RWPE2 (cell line): ENCODE data around the gene KHDC1L.

Experiments used
- ATAC-seq: fragments of 200-7000 bp; cut with Tn5 transposase; 3 replicates; pipeline ENCODE4 v1.9.1; 2021; ENCODE audit warnings: low read depth
- DNase-seq: peaks from one replicate; pipeline ENCODE4 v3.0.0-alpha.2; 2020; ENCODE audit warnings: low spot score
- H3K27ac ChIP-seq: fragments of 450-650 bp; 2 replicates; pipeline ENCODE4 v1.5.1; 2017; ENCODE audit warnings: mild to moderate bottlenecking; ENCODE audit not compliant: poor library complexity, severe bottlenecking
- H3K27me3 ChIP-seq: fragments of 250-450 bp; sonication (Bioruptor Pico); 2 replicates; pipeline ENCODE4 v1.5.1; 2021; ENCODE audit warnings: mild to moderate bottlenecking, moderate library complexity; ENCODE audit not compliant: insufficient read depth, poor library complexity, severe bottlenecking
- H3K36me3 ChIP-seq: fragments of 250-450 bp; sonication (Bioruptor Pico); 2 replicates; pipeline ENCODE4 v1.5.1; 2020; ENCODE audit warnings: low read depth, mild to moderate bottlenecking, moderate library complexity
- H3K4me1 ChIP-seq: fragments of 250-450 bp; sonication (Bioruptor Pico); 2 replicates; pipeline ENCODE4 v1.5.1; 2021; ENCODE audit warnings: mild to moderate bottlenecking, moderate library complexity; ENCODE audit not compliant: insufficient read depth, poor library complexity, severe bottlenecking
- H3K4me3 ChIP-seq: fragments of 250-450 bp; sonication (Bioruptor Pico); 2 replicates; pipeline ENCODE4 v1.5.1; 2021; ENCODE audit warnings: mild to moderate bottlenecking, moderate library complexity; ENCODE audit not compliant: severe bottlenecking
- H3K9me3 ChIP-seq: fragments of 250-450 bp; sonication (Bioruptor Pico); 2 replicates; pipeline ENCODE4 v1.5.1; 2021; ENCODE audit warnings: mild to moderate bottlenecking, moderate library complexity; ENCODE audit not compliant: severe bottlenecking
- TF ChIP-seq, protein P1 (sequence below): fragments of 450-650 bp; IDR thresholded peaks from one replicate; pipeline ENCODE4 v1.5.1; 2017; ENCODE audit warnings: mild to moderate bottlenecking, moderate library complexity; ENCODE audit not compliant: poor library complexity, severe bottlenecking

Gene KHDC1L

DNA sequence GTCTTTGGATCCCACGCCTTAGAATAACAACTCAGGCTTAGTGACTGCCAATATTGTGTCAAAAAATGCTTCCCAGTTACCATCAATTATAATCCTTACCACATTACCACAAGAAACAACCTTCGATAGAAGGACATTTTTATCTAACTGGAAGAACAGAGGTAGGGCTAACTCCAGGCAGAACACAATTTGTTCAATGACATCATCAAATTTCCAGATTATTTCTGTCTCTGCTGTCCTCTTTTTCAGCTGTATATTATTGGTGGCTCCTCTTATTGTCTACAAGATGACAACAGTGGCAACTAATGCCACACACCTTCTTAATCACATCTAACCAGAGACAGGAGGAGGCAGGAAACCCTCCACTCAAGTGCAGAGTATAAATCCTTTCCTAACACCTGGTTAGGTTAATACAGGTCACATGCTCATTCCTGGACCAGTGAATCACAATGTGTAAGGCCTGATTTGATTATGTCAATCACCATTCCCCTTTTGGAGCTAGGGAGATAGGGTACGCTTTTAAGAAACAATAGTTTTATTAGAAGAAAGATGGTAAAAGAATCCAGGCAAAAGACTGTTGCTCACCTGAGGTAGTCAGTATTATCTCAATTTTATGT, 18.0 kb downstream of the KHDC1L start:
- H3K4me3 ChIP-seq: no peak overlapping the region
- TF ChIP-seq, protein P1, sequence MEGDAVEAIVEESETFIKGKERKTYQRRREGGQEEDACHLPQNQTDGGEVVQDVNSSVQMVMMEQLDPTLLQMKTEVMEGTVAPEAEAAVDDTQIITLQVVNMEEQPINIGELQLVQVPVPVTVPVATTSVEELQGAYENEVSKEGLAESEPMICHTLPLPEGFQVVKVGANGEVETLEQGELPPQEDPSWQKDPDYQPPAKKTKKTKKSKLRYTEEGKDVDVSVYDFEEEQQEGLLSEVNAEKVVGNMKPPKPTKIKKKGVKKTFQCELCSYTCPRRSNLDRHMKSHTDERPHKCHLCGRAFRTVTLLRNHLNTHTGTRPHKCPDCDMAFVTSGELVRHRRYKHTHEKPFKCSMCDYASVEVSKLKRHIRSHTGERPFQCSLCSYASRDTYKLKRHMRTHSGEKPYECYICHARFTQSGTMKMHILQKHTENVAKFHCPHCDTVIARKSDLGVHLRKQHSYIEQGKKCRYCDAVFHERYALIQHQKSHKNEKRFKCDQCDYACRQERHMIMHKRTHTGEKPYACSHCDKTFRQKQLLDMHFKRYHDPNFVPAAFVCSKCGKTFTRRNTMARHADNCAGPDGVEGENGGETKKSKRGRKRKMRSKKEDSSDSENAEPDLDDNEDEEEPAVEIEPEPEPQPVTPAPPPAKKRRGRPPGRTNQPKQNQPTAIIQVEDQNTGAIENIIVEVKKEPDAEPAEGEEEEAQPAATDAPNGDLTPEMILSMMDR: no peak
- no peaks in the 10 kb centered on the region for H3K4me1 ChIP-seq
- H3K9me3 ChIP-seq: no peaks in the 10 kb centered on the region
- no peaks in the 10 kb centered on the region for H3K27me3 ChIP-seq
- no peak for DNase-seq
- ATAC-seq: 0 out of 3 replicates have a peak, but pooled peaks have one; percentile 27
- no peak overlapping the region for H3K27ac ChIP-seq
- H3K36me3 ChIP-seq: no peaks in the 10 kb centered on the region

DNA sequence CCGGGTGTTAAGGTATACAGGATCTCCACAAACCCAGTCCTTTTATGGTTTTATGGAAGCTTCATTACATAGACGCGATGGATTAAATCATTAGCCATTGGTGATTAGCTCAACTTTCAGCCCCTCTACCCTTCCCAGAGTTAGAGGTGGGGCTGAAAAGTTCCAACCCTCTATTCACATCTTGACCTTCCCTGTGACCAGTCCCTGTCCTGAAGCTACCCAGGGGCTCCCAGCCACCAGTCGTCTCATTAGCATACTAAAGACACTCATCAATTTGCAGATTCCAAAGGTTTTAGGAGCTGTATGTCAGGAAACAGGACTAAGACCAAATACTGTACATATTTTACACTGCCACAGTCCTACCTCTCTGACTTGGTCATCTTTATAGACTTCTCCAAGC, 21.0 kb downstream of the KHDC1L start:
- ATAC-seq (no peak), DNase-seq (no peak)
- no peak overlapping the region for H3K4me3 ChIP-seq
- no peaks in the 10 kb centered on the region for H3K4me1 ChIP-seq
- no peaks in the 10 kb centered on the region for H3K36me3 ChIP-seq
- no peak overlapping the region for H3K27ac ChIP-seq
- TF ChIP-seq, protein P1: no peak
- no peaks in the 10 kb centered on the region for H3K9me3 ChIP-seq
- no peaks in the 10 kb centered on the region for H3K27me3 ChIP-seq

DNA sequence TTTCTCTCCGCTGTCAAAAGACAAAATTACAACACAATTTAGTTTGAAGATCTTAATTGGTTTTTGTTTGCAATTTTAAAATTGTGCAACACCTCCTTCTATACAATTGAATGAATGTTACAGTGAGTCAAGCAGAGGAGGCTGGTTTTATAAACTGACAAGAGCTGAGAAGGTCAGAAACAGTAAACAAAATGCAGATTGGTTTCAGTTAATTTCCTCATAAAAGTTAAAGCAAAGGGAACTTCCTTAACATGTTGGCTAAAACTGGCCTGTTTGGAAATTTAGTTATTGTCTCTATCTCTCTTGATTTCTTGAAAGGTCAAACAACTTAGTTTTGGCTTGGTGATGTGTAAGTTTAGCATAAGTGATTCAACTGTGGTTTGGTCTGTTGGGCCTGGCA, 22.2 kb downstream of the KHDC1L start:
- H3K27me3 ChIP-seq: no peaks in the 10 kb centered on the region
- H3K36me3 ChIP-seq: no peaks in the 10 kb centered on the region
- H3K4me1 ChIP-seq: no peaks in the 10 kb centered on the region
- DNase-seq: no peak
- H3K27ac ChIP-seq: no peak overlapping the region
- no peak for ATAC-seq
- H3K9me3 ChIP-seq: no peaks in the 10 kb centered on the region
- TF ChIP-seq, protein P1: no peak
- no peak overlapping the region for H3K4me3 ChIP-seq

DNA sequence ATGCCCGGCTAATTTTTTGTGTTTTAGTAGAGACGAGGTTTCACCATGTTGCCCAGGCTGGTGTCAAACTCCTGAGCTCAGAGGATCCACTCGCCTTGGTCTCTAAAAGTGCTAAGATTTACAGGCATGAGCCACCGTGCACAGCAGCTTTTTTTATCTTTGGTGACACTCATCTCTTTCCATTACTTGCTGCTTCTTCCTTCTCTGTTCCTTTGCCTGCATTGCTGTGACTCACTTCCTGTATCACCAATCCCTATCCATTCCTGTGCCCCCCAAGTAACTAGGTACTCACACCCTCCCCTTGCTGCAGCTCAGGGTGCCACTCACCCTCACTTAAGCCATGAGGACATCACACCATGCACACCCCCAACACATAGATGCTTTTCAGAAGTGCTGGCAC, 24.6 kb downstream of the KHDC1L start:
- Histone ChIP-seq H3K36me3 (no peaks in the 10 kb centered on the region), H3K4me1 (no peaks in the 10 kb centered on the region), H3K4me3 (no peak overlapping the region), H3K27me3 (no peaks in the 10 kb centered on the region), H3K9me3 (no peaks in the 10 kb centered on the region), H3K27ac (no peak overlapping the region)
- no peak for DNase-seq
- no peak for ATAC-seq
- TF ChIP-seq, protein P1: no peak

DNA sequence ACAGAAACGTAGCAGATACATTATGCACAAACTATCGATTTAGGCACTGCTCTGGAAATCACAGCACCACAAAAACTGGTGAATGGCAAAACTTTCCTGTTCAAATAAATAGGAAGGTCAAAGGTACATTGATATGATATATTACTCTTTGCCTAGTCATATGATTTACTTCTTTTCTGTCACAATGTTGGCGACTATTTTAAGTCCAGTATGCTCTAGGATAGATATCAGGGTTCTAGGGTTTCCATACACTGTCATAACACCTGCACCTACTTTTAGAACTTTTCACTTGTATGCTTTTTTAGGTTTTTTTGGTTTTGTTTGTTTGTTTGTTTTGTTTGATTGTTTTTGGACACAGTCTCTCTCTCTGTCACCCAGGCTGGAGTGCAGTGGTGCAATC, 25.0 kb downstream of the KHDC1L start:
- no peak for DNase-seq
- ATAC-seq: no peak
- no peaks in the 10 kb centered on the region for H3K27me3 ChIP-seq
- TF ChIP-seq, protein P1: no peak
- no peaks in the 10 kb centered on the region for H3K36me3 ChIP-seq
- no peaks in the 10 kb centered on the region for H3K9me3 ChIP-seq
- H3K27ac ChIP-seq: no peak overlapping the region
- H3K4me1 ChIP-seq: no peaks in the 10 kb centered on the region
- no peak overlapping the region for H3K4me3 ChIP-seq
